SH-SY5Y (cell line): Measurements from ENCODE around the gene MAP3K12.

Source experiments
- GATA2 ChIP-seq: IDR thresholded peaks from 2 replicates; pipeline ENCODE4 v1.6.1; 2011; ENCODE audit warnings: mild to moderate bottlenecking, low read depth, low read length
- GATA3 ChIP-seq: IDR thresholded peaks from 2 replicates; pipeline ENCODE4 v1.6.1; 2011; ENCODE audit warnings: low read depth, mild to moderate bottlenecking, low read length, moderate library complexity

DNA sequence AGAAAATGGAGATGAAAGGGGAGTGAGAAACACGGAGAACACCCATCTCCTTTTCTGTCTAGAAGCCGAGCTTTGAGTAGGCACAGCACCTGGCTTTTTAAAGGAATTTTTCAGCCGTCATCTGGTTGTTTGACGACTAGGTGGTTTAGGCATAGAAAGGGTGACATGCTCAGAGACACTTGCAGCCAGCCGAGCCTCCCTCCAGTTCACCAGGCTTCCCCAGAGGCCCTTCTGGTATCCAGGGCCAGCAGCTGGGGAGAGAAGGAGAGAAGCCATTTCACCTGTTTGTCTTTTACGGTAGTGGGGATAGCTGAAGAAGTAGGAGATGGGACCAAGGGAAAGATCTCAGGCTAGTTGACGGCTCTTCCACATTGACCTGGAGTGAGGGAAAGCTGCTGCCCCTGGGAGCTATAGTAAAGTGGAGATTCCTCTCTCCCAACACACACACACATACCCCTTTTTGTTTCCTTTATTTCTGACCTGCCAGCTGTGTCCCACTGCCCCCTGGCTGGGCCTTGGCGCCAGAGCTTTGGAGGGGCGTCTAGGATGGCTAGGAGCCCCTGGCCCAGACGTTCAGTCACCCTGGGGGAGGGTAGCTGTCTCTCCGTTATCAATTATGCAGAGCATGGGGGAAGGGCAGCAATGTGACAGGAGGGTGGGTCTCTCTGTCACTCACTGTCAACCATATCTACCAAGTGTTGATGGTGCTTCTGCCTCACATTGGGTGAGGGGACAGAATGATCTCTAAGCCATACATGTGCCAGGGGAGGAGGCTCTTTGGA, 5.5 kb downstream of the MAP3K12 start:
- TF ChIP-seq GATA2 (no peak), GATA3 (no peak)
